ENCODE measurements around the gene IRGM.

Gene IRGM

GRCh38 chr5:150860246-150860821 lies 14.0 kb downstream of the IRGM start:
- Histone ChIP-seq H3K9me3 (ENCODE audit: severe bottlenecking) (peaks cover 4% of the 10 kb centered on the region), H3K4me3 (ENCODE audit: low read depth, low read length) (no peak overlapping the region), H3K27ac (no peak overlapping the region), H3K27me3 (ENCODE audit: insufficient read depth, low read depth, severe bottlenecking) (peaks cover 7% of the 10 kb centered on the region), H3K36me3 (no peaks in the 10 kb centered on the region)
- no peak for DNase-seq
- no peak for TF ChIP-seq CTCF (IDR thresholded peaks at IDR 0.05; ENCODE audit: low read depth, low read length)

- Histone ChIP-seq H3K36me3 (no peaks in the 10 kb centered on the region), H3K4me3 (ENCODE audit: low read depth, low read length) (no peak overlapping the region), H3K27ac (no peak overlapping the region), H3K9me3 (ENCODE audit: severe bottlenecking) (peaks cover 6% of the 10 kb centered on the region), H3K27me3 (ENCODE audit: insufficient read depth, low read depth, severe bottlenecking) (peaks cover 7% of the 10 kb centered on the region)
- no peak for TF ChIP-seq CTCF (IDR thresholded peaks at IDR 0.05; ENCODE audit: low read depth, low read length)
- DNase-seq = no peak
Measured at GRCh38 chr5:150862070-150862469, 15.7 kb downstream of the IRGM start.

- no peak for TF ChIP-seq CTCF (IDR thresholded peaks at IDR 0.05; ENCODE audit: low read depth, low read length)
- Histone ChIP-seq H3K27ac (no peak overlapping the region), H3K36me3 (no peaks in the 10 kb centered on the region), H3K27me3 (ENCODE audit: insufficient read depth, low read depth, severe bottlenecking) (no peaks in the 10 kb centered on the region), H3K9me3 (ENCODE audit: severe bottlenecking) (peaks cover 1% of the 10 kb centered on the region), H3K4me3 (ENCODE audit: low read depth, low read length) (no peak overlapping the region)
- no peak for DNase-seq
Measured at GRCh38 chr5:150879358-150879757, 33.0 kb downstream of the IRGM start.

GRCh38 chr5:150895431-150896428 lies 49.4 kb downstream of the IRGM start:
- no peak for TF ChIP-seq CTCF (IDR thresholded peaks at IDR 0.05; ENCODE audit: low read depth, low read length)
- no peak overlapping the region for H3K4me3 ChIP-seq (ENCODE audit: low read depth, low read length)
- no peak for DNase-seq
- H3K36me3 ChIP-seq = peaks cover 47% of the 10 kb centered on the region
- H3K27ac ChIP-seq = no peak overlapping the region
- no peaks in the 10 kb centered on the region for H3K27me3 ChIP-seq (ENCODE audit: insufficient read depth, low read depth, severe bottlenecking)
- peaks cover 54% of the 10 kb centered on the region for H3K9me3 ChIP-seq (ENCODE audit: severe bottlenecking)
